H9 (cell line): Measurements from ENCODE around the gene SLK. TPM values are rescaled to one million over a fixed set of nuclear protein-coding genes. Genes with fewer than 3 reads are reported as not detected.

Experiments used
- DNase-seq: peaks from one replicate; pipeline ENCODE4 v3.0.0-alpha.2; 2017
- H2AFZ ChIP-seq: one replicate; pipeline ENCODE4 v1.6.1; 2013; ENCODE audit warnings: mild to moderate bottlenecking, low read length, control low read depth, moderate library complexity
- H2AK5ac ChIP-seq: 2 replicates; pipeline ENCODE4 v1.6.1; 2013; ENCODE audit warnings: low read length, control low read depth, mixed read lengths; ENCODE audit not compliant: insufficient read length
- H2BK120ac ChIP-seq: one replicate; pipeline ENCODE4 v1.6.1; 2013; ENCODE audit warnings: low read depth, mild to moderate bottlenecking, low read length, control low read depth, inconsistent platforms; ENCODE audit not compliant: poor library complexity, severe bottlenecking
- H2BK12ac ChIP-seq: 2 replicates; pipeline ENCODE4 v1.6.1; 2013; ENCODE audit warnings: low read length, control low read depth, mixed read lengths, low read depth; ENCODE audit not compliant: insufficient read length
- H2BK15ac ChIP-seq: 2 replicates; pipeline ENCODE4 v1.6.1; 2013; ENCODE audit warnings: low read depth, low read length, control low read depth
- H2BK20ac ChIP-seq: one replicate; pipeline ENCODE4 v1.6.1; 2013; ENCODE audit warnings: low read depth, mild to moderate bottlenecking, low read length, control low read depth, inconsistent platforms; ENCODE audit not compliant: poor library complexity, severe bottlenecking
- H2BK5ac ChIP-seq: 2 replicates; pipeline ENCODE4 v1.6.1; 2013; ENCODE audit warnings: low read length, control low read depth, mixed read lengths; ENCODE audit not compliant: insufficient read length
- H3K14ac ChIP-seq: 2 replicates; pipeline ENCODE4 v1.6.1; 2013; ENCODE audit warnings: low read length, control low read depth; ENCODE audit not compliant: insufficient read depth
- H3K18ac ChIP-seq: 2 replicates; pipeline ENCODE4 v1.6.1; 2013; ENCODE audit warnings: low read depth, mild to moderate bottlenecking, mixed read lengths, low read length, control low read depth; ENCODE audit not compliant: insufficient read length
- H3K23ac ChIP-seq: 2 replicates; pipeline ENCODE4 v1.6.1; 2013; ENCODE audit warnings: low read length, control low read depth, mixed read lengths, low read depth; ENCODE audit not compliant: insufficient read length
- H3K23me2 ChIP-seq: 2 replicates; pipeline ENCODE4 v1.6.1; 2013; ENCODE audit warnings: low read depth, mild to moderate bottlenecking, mixed read lengths, low read length, control low read depth; ENCODE audit not compliant: insufficient read length, poor library complexity, severe bottlenecking
- H3K27ac ChIP-seq: 2 replicates; pipeline ENCODE4 v1.5.1; 2013; ENCODE audit warnings: low read length, control low read depth, mixed read lengths, low read depth; ENCODE audit not compliant: insufficient read length
- H3K27me3 ChIP-seq: 2 replicates; pipeline ENCODE4 v1.6.1; 2013; ENCODE audit warnings: low read length, control low read depth, inconsistent platforms; ENCODE audit not compliant: insufficient read depth
- H3K4ac ChIP-seq: 2 replicates; pipeline ENCODE4 v1.6.1; 2013; ENCODE audit warnings: low read depth, mild to moderate bottlenecking, control low read depth, inconsistent platforms, low read length, moderate library complexity
- H3K4me1 ChIP-seq: 2 replicates; pipeline ENCODE4 v1.6.1; 2013; ENCODE audit warnings: low read length, control low read depth, inconsistent platforms; ENCODE audit not compliant: insufficient read depth
- H3K4me2 ChIP-seq: 2 replicates; pipeline ENCODE4 v1.6.1; 2013; ENCODE audit warnings: low read length, control low read depth, mixed read lengths; ENCODE audit not compliant: insufficient read length, insufficient read depth
- H3K56ac ChIP-seq: 2 replicates; pipeline ENCODE4 v1.6.1; 2013; ENCODE audit warnings: low read depth, mild to moderate bottlenecking, mixed read lengths, low read length, control low read depth; ENCODE audit not compliant: insufficient read length
- H3K79me1 ChIP-seq: 2 replicates; pipeline ENCODE4 v1.6.1; 2013; ENCODE audit warnings: low read depth, mild to moderate bottlenecking, moderate library complexity, low read length, control low read depth, inconsistent platforms; ENCODE audit not compliant: insufficient read depth, poor library complexity, severe bottlenecking
- H3K79me2 ChIP-seq: 2 replicates; pipeline ENCODE4 v1.6.1; 2013; ENCODE audit warnings: low read length, control low read depth, inconsistent platforms; ENCODE audit not compliant: insufficient read depth
- H3K9ac ChIP-seq: 2 replicates; pipeline ENCODE4 v1.6.1; 2013; ENCODE audit warnings: low read length, control low read depth, mixed read lengths; ENCODE audit not compliant: insufficient read length; ENCODE audit errors: extremely low read depth
- H3K9me3 ChIP-seq: one replicate; pipeline ENCODE4 v1.6.1; 2013; ENCODE audit warnings: low read depth, low read length, inconsistent platforms; ENCODE audit not compliant: control insufficient read depth
- H3T11ph ChIP-seq: one replicate; pipeline ENCODE4 v1.6.1; 2013; ENCODE audit warnings: mild to moderate bottlenecking, low read length, control low read depth, inconsistent platforms
- H4K20me1 ChIP-seq: one replicate; pipeline ENCODE4 v1.6.1; 2013; ENCODE audit not compliant: control insufficient read depth, insufficient read length, insufficient read depth
- H4K5ac ChIP-seq: 2 replicates; pipeline ENCODE4 v1.6.1; 2013; ENCODE audit warnings: low read depth, mild to moderate bottlenecking, mixed read lengths, low read length, control low read depth; ENCODE audit not compliant: insufficient read length
- H4K8ac ChIP-seq: replicated peaks from 2 replicates; pipeline ENCODE4 v1.6.1; 2013; ENCODE audit warnings: low read length, control low read depth, mixed read lengths, low read depth; ENCODE audit not compliant: insufficient read length
- H4K91ac ChIP-seq: 2 replicates; pipeline ENCODE4 v1.6.1; 2013; ENCODE audit warnings: low read depth, mild to moderate bottlenecking, moderate library complexity, mixed read lengths, low read length, control low read depth; ENCODE audit not compliant: insufficient read length
- H3K27ac Mint-ChIP-seq, 3 experiments: 2 replicates in 2 of 3; 3 replicates in 1 of 3; pipeline ENCODE4 v1.8.0; 2020 to 2021; ENCODE audit warnings: mixed read lengths in 3 of 3, mild to moderate bottlenecking in 1 of 3, moderate library complexity in 1 of 3
- H3K27me3 Mint-ChIP-seq: 2 replicates; pipeline ENCODE4 v1.8.0; 2021; ENCODE audit warnings: low read depth, mild to moderate bottlenecking, moderate library complexity, mixed read lengths
- H3K36me3 Mint-ChIP-seq, 3 experiments: 2 replicates in 2 of 3; 3 replicates in 1 of 3; pipeline ENCODE4 v1.8.0; 2020 to 2021; ENCODE audit warnings: low read depth in 3 of 3, mixed read lengths in 3 of 3; ENCODE audit not compliant: insufficient read depth in 1 of 3
- H3K4me1 Mint-ChIP-seq, 2 experiments: 2 replicates each; pipeline ENCODE4 v1.8.0; 2020; ENCODE audit warnings: mixed read lengths in 2 of 2
- H3K4me3 Mint-ChIP-seq, 2 experiments: 2 replicates in 1 of 2; 3 replicates in 1 of 2; pipeline ENCODE4 v1.8.0; 2020 to 2021; ENCODE audit warnings: mild to moderate bottlenecking in 2 of 2, mixed read lengths in 2 of 2, moderate library complexity in 1 of 2
- H3K9me3 Mint-ChIP-seq, 2 experiments: 2 replicates in 1 of 2; 3 replicates in 1 of 2; pipeline ENCODE4 v1.8.0; 2020; ENCODE audit warnings: mild to moderate bottlenecking in 2 of 2, mixed read lengths in 2 of 2, moderate library complexity in 1 of 2
- CTCF ChIP-seq: fragments of 200-600 bp; sonication (generic); conservative IDR thresholded peaks from 3 replicates; pipeline ENCODE4 v1.8.0; 2021; ENCODE audit warnings: antibody characterized with exemption, mild to moderate bottlenecking
- WGBS: extraction: QIAGEN DNeasy Blood & Tissue Kit; methylation state at CpG from one replicate; pipeline ENCODE4 v1.1.7; 2013; ENCODE audit warnings: missing lambda C conversion rate, low lambda C conversion rate, mixed read lengths; ENCODE audit not compliant: insufficient read length; ENCODE audit errors: extremely low coverage; 5-methylcytosine and 5-hydroxymethylcytosine counted together
- total RNA-seq: library from RNA; stranded (reverse); gene quantifications from 2 replicates; pipeline ENCODE4 v1.2.1, GENCODE V29; 2021

The SLK gene
- total RNA-seq, 1 experiment from 2014 or later: 21.0 TPM

GRCh38 chr10:104011904-104012303, 45.0 kb downstream of the SLK start:
- no peak overlapping the region for H2BK120ac ChIP-seq
- WGBS: 100% methylated on average over 2 of the region's 2 CpGs
- Mint-ChIP-seq H3K4me1 (peaks cover 5% of the 10 kb centered on the region in 2 experiments), H3K27ac (no peak overlapping the region), H3K27me3 (no peaks in the 10 kb centered on the region), H3K36me3 (peaks cover 0 to 3% (median 0%) of the 10 kb centered on the region in 3 experiments; a peak in 2 of 7 replicates), H3K9me3 (no peaks in the 10 kb centered on the region), H3K4me3 (no peak overlapping the region)
- no peaks in the 10 kb centered on the region for H3K23me2 ChIP-seq
- no peak overlapping the region for H3K4ac ChIP-seq
- no peak overlapping the region for H4K8ac ChIP-seq
- H3K4me2 ChIP-seq: no peak overlapping the region
- H2AK5ac ChIP-seq: no peak overlapping the region
- H3K79me2 ChIP-seq: no peaks in the 10 kb centered on the region
- no peak for TF ChIP-seq CTCF
- no peaks in the 10 kb centered on the region for H3K79me1 ChIP-seq
- no peak for DNase-seq
- no peak overlapping the region for H3K18ac ChIP-seq
- no peak overlapping the region for H3K56ac ChIP-seq
- no peaks in the 10 kb centered on the region for H4K20me1 ChIP-seq
- H2BK12ac ChIP-seq: no peak overlapping the region
- no peaks in the 10 kb centered on the region for H3K9me3 ChIP-seq
- H3K14ac ChIP-seq: no peak overlapping the region
- H2BK20ac ChIP-seq: no peak overlapping the region
- H4K91ac ChIP-seq: no peak overlapping the region
- H3K27ac ChIP-seq: no peak overlapping the region
- no peak overlapping the region for H2BK15ac ChIP-seq
- no peaks in the 10 kb centered on the region for H3K27me3 ChIP-seq
- H2AFZ ChIP-seq: no peak overlapping the region
- H4K5ac ChIP-seq: no peak overlapping the region
- no peaks in the 10 kb centered on the region for H3K4me1 ChIP-seq
- H3K23ac ChIP-seq: no peak overlapping the region
- no peak overlapping the region for H3K9ac ChIP-seq
- H3T11ph ChIP-seq: no peak overlapping the region
- no peak overlapping the region for H2BK5ac ChIP-seq
